GM12891 (cell line): ENCODE data around the gene HAPLN1.

ENCODE experiments used
- POLR2A ChIP-seq: IDR thresholded peaks from 2 replicates; pipeline ENCODE4 v1.6.1; 2011; ENCODE audit warnings: low read depth, low read length, control low read depth
- POLR2AphosphoS5 ChIP-seq: IDR thresholded peaks from 2 replicates; pipeline ENCODE4 v1.6.1; 2011; ENCODE audit warnings: low read depth, low read length, control low read depth

GRCh38 chr5:83657807-83658525 lies 62.7 kb downstream of the HAPLN1 start:
- TF ChIP-seq POLR2A (no peak), POLR2AphosphoS5 (no peak)
